ENCODE measurements around the gene TFPI.

Gene TFPI

DNA sequence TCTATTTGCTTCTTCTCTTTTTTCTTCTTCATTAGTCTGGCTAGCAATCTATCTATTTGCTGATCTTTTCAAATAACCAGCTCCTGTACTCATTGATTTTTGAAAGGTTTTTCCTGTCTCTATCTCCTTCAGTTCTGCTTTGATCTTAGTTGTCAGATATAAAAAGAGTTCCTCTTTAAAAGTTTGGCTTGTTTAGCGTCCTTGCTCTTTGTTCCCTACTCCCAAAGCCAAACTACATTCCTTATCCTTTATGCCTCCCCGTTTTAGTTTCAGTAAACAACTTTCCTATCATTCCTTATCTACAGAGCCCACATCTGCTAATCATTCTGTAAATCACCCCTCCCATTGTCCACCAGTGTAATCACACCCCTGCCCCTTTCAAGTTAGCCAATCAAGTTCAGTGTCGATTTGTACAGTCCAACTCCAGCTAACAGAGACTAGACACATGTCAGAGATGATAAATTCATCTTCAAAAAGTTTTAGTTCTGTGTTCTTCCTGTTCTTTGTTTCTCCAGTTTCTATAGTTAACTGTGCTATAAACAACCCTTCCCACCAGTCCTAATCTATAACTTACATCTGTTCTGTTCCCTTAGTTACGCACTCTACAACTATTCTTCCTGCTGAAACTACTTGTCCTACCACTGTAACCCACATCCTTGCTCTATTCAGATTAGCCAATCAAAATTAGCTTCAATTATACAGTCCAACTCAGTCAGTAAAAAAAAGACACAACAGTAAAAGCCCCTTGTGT, 44.4 kb downstream of the TFPI start:
- DNase-seq (ENCODE audit: low read depth), result no peak
- H3K4me3 ChIP-seq (ENCODE audit: low read depth, low read length), result no peak overlapping the region
- TF ChIP-seq, protein P1, sequence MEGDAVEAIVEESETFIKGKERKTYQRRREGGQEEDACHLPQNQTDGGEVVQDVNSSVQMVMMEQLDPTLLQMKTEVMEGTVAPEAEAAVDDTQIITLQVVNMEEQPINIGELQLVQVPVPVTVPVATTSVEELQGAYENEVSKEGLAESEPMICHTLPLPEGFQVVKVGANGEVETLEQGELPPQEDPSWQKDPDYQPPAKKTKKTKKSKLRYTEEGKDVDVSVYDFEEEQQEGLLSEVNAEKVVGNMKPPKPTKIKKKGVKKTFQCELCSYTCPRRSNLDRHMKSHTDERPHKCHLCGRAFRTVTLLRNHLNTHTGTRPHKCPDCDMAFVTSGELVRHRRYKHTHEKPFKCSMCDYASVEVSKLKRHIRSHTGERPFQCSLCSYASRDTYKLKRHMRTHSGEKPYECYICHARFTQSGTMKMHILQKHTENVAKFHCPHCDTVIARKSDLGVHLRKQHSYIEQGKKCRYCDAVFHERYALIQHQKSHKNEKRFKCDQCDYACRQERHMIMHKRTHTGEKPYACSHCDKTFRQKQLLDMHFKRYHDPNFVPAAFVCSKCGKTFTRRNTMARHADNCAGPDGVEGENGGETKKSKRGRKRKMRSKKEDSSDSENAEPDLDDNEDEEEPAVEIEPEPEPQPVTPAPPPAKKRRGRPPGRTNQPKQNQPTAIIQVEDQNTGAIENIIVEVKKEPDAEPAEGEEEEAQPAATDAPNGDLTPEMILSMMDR (IDR thresholded peaks at IDR 0.05; ENCODE audit: insufficient read depth, low read depth, low read length, missing control alignments), result no peak

DNA sequence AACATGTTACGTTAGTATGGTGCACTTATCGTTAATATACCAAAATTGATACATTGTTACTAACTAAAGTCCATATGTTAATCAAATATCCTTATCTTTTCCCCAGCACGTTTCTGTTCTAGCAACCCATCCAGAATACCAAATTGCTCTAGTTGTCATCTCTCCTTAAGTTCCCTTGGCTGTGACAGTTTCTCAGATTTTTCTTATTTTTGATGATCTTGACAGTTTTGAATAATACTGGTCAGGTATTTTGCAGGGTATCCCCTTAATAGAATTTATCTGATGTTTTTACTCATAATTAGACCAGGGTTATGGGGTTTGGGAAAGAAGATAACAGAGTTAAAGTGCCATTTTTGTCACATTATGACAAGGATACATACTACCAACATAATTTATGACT, 47.8 kb downstream of the TFPI start:
- TF ChIP-seq, protein P1 (IDR thresholded peaks at IDR 0.05; ENCODE audit: insufficient read depth, low read depth, low read length, missing control alignments), result no peak
- no peak for DNase-seq (ENCODE audit: low read depth)
- H3K4me3 ChIP-seq (ENCODE audit: low read depth, low read length), result no peak overlapping the region

DNA sequence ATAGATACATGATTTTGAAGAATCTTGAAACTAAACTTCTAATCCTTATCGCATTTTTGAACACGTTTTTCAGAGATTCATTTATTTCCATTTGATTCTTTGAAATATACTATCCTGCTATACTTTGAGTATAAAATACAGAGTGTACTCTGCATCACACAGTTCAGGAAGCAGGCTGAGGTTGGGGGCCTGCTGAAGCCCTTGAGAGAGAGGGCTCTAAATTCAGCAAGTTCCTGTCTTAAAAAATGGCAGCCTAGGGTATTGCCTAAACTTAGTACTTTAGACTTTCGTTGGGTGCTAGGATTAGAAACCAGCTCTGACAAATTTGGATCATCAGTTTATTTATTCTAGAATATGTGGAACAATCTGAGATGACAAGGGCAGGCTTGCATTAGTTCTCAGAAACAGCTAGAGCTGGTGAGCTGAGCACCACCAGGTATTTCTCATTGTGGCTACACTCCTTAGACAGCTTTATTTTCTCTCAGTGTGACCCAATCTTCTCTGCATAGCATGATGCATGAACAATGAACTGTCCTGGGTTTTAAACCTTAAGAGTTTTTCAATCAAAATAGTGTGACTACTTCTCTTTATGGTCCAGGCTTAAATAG, 49.1 kb downstream of the TFPI start:
- no peak for DNase-seq (ENCODE audit: low read depth)
- TF ChIP-seq, protein P1 (IDR thresholded peaks at IDR 0.05; ENCODE audit: insufficient read depth, low read depth, low read length, missing control alignments), result no peak

DNA sequence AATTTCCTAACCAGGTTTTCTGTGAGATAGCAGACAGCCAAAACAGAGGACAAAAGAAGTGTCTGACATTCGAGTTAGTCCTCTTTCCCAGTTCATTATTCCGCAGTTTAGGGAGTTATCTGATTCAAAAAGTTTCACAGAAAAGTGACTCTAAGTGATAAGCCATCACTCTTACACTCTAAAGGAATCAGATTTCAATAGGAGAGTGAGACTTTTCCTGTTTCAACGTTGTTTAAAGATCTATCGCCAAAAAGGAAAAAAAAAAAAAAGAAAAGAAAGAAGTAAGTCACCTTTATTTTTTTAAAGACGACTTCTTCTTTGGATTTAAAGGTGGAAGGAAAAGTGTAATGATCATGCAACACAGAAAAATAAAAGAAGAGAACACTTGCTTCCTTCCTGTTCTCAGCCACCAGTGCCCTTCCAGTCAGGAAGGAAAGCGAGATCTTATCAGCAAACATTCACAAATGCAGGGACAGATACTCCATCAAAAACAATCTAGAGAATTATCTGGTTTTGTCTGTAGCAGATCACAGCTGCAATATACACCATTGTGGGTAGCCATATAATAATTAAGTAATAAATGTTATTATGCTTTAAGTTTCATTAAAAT, 49.8 kb downstream of the TFPI start:
- no peak for DNase-seq (ENCODE audit: low read depth)
- no peak overlapping the region for H3K4me3 ChIP-seq (ENCODE audit: low read depth, low read length)
- TF ChIP-seq, protein P1 (IDR thresholded peaks at IDR 0.05; ENCODE audit: insufficient read depth, low read depth, low read length, missing control alignments), result no peak

More for the DNA sequence above, 49.1 kb downstream of the TFPI start:
- no peak overlapping the region for H3K4me3 ChIP-seq (ENCODE audit: low read depth, low read length)

DNA sequence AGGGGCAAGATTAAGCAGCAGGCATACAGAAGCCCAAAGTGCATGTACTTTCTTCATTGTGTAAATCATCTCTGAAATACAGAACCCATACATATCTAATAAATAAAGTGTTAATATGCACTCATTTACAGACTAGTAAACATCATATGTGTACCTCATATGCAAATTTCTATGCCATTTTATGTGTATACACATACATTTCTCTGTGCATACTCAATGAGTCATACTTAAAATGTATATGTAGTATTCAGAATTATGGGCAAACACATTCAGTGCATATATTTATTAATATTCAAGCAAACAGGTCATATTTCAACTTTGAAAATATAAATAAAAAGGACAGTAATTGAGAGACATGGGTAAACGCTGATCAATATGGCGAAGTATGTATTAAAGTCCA, 50.5 kb downstream of the TFPI start:
- DNase-seq (ENCODE audit: low read depth), result no peak
- no peak overlapping the region for H3K4me3 ChIP-seq (ENCODE audit: low read depth, low read length)
- TF ChIP-seq, protein P1 (IDR thresholded peaks at IDR 0.05; ENCODE audit: insufficient read depth, low read depth, low read length, missing control alignments), result no peak

DNA sequence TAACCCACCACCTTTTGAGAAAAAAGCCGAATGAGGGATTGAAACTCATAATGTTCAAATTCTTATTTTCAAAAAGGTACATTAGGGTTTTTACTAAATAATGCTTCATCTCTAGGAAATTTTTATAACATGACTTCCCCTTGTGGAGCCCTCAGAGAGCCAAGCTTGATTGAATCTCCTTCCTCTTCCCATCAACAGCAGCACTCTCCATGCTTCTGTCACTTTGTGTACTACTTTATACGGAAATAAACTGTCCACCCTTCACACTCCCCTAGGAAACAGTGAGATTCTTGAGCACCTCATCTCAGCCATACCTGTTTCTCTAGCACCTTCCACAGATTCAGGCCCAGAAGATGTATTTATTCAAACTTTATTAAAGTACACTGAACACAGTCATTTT, 51.8 kb downstream of the TFPI start:
- H3K4me3 ChIP-seq (ENCODE audit: low read depth, low read length), result no peak overlapping the region
- TF ChIP-seq, protein P1 (IDR thresholded peaks at IDR 0.05; ENCODE audit: insufficient read depth, low read depth, low read length, missing control alignments), result no peak
- DNase-seq (ENCODE audit: low read depth), result no peak
